Neural progenitor cell (in vitro differentiated cells): ENCODE results near the gene FBLN5.

ENCODE experiments used
- CTCF ChIP-seq: fragments of 200-600 bp; sonication (generic); IDR thresholded peaks from 2 replicates; pipeline ENCODE4 v1.5.1; 2017; ENCODE audit warnings: antibody characterized with exemption, mild to moderate bottlenecking
- EZH2 ChIP-seq: fragments of 200-600 bp; sonication (generic); IDR thresholded peaks from 2 replicates; pipeline ENCODE4 v1.6.1; 2017; ENCODE audit warnings: antibody characterized with exemption, mild to moderate bottlenecking, moderate library complexity
- EZH2phosphoT487 ChIP-seq: fragments of 200-600 bp; sonication (generic); IDR thresholded peaks from 2 replicates; pipeline ENCODE4 v1.6.1; 2017; ENCODE audit warnings: antibody characterized with exemption

- TF ChIP-seq CTCF (no peak), EZH2phosphoT487 (no peak), EZH2 (no peak)
These were observed 11.9 kb downstream of the FBLN5 start for GRCh38 chr14:91935586-91935985.
